HG02870 (cell line): Measurements from ENCODE around the gene ZDHHC13.

Experiments used
- ATAC-seq: cut with Tn5 transposase; IDR thresholded peaks from one replicate; pipeline ENCODE4 v1.9.1; 2021; ENCODE audit warnings: mild to moderate bottlenecking, moderate library complexity; ENCODE audit not compliant: unreplicated experiment

Gene ZDHHC13

DNA sequence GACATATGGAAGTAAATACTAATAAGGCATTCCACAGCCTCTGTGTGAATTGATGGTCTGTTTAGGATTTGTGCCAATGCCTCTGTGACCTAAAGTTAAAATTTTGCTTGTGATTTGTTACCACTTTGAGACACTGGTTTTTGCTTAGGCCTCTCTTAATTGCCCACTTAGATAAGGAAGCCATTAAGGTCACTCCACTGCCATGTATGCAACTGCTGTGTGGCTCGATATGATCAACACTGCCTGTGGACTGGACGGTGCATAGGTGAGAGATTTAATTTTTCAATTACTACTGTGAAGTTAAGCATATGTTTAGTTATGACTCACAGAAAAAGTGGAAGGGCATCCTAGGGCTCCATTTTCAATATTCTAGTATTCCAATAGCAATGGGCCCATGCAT is 47.9 kb downstream of the ZDHHC13 start:
- no peak for ATAC-seq

GRCh38 chr11:19168090-19168489 is 51.1 kb downstream of the ZDHHC13 start:
- ATAC-seq, result no peak

DNA sequence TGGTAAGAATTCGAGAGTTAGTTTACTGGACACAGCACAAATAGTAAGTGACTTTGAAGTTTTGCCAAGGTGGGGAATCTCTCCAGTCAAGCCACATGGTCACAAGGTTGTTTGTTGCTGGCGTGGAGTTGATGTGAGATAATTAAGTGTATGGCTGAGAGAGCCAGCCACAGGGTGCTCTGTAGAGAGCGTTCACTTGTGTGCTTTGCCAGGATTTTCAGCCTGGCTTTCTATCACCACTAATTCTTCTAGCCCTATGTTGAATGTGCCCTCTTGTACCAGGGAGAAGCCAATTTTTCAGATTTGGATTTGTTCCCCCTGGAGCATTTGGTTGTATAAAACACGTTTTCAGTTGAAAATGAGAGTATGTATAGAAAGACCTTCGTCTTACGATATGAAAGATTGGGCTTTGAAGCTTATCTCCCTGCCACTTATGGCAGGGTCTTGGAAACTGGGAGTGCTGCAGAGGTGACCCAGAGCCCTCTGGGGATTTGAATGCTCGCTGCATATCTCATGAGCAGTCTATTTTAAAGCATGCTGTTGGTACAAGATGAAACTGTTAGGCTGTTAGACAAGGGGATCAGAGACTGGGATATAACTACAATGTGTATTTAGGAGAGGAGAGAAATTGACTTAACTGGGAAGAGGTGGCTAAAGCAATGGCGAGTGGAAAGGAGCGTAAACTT is 56.2 kb downstream of the ZDHHC13 start:
- ATAC-seq, result no peak

DNA sequence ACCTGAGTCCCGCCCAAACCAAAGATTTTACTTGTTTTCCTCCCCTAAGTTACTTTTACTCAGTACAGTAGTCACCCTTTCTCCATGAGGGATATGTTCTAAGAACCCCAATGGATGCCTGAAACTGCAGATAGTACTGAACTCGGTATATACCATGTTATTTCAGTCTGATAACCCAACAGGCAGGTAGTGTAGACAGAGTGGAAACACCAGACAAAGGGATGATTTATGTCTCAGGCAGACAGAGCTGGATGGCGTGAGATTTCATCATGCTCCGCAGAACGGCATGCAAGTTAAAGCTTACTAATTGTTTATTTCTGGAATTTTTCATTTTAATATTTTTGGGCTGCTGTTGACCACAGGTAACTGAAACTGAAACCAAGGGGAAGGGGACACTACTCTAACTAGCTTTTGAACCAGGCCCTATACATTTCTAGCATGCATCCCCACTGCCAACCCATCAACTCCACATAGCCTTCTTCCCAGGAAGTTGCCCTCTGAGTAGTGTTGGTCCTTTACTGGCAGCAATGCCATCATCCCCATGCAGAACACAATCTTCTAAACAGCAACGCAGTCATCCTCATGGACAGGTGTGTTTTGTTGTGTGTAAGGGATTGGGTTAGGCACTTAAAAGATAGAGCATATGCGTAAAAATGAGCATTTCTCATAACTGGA is 57.1 kb downstream of the ZDHHC13 start:
- no peak for ATAC-seq

- ATAC-seq, result no peak
Observed at GRCh38 chr11:19176629-19177186, 59.7 kb downstream of the ZDHHC13 start.

GRCh38 chr11:19181531-19182261 is 64.7 kb downstream of the ZDHHC13 start:
- ATAC-seq, result no peak

DNA sequence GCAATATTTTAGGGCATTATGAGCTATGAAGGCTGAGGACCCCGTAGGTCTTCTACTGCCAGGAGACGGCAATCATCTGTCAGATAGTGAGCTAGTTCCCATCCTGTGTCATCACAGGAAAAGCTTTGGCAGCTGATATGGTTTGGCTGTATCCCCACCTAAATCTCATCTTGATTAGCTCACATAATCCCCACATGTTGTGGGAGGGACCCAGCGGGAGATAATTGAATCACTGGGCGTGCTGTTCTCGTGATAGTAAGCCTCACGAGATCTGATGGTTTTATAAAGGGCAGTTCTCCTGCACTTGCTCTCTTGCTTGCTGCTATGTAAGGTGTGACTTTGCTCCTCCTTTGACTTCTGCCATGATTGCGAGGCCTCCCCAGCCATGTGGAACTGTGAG is 66.7 kb downstream of the ZDHHC13 start:
- no peak for ATAC-seq

- no peak for ATAC-seq
Observed at GRCh38 chr11:19185036-19185435, 68.1 kb downstream of the ZDHHC13 start.

GRCh38 chr11:19185516-19186052 is 68.6 kb downstream of the ZDHHC13 start:
- ATAC-seq, result no peak

DNA sequence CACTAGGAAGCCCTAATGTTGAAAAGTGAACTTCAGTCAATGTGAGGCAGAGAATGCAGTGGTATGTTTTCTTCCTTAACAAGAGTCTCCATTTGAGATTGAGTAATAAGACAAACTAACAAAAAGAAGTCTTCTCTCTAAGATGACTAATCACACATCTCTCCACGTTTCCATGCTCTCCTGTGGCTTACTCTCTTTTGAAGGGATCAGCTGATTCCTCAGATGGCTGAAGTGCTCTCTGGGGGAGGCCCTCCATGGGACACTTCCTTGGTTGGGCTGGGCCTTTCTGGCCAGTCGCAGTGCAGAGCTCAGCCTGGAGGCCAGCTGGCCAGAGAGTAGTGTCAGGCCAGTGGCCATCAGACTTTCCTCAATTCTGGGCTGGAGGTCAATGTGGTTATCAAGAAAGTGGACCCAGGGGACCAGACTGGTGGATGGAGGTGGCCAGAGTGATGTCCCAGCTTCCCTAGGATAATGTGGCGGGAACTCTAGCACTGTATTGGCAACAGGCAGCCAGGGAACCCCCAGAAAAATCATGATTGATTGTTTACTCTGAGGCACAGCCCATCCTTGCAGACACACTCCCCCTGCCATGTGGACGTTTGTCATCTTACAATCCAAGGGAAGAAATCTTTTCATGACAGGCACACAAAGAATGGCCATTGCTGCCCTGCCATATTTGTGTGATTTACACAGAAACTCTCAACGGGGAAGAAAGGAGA is 70.3 kb downstream of the ZDHHC13 start:
- ATAC-seq, result no peak

DNA sequence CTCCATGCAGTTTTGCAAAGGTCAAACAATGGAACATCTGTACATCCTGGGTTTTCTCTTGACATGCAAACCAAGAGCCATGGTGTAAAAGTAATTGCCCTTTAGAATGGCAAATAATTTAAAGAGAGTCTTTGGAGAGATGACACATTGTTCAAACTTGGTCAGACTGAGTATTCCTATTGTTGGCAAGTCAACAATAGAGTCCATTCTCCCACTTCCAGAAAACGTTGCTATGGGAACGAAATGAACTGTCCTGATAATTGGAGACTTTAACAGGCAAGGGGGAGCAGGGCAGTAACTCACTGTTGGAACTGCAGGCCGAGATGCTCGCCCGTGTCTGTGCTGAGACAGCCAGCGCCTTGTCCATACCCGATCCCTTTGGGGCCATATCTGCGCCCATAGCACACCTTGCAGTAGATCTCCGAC is 70.9 kb downstream of the ZDHHC13 start:
- ATAC-seq, result no peak

DNA sequence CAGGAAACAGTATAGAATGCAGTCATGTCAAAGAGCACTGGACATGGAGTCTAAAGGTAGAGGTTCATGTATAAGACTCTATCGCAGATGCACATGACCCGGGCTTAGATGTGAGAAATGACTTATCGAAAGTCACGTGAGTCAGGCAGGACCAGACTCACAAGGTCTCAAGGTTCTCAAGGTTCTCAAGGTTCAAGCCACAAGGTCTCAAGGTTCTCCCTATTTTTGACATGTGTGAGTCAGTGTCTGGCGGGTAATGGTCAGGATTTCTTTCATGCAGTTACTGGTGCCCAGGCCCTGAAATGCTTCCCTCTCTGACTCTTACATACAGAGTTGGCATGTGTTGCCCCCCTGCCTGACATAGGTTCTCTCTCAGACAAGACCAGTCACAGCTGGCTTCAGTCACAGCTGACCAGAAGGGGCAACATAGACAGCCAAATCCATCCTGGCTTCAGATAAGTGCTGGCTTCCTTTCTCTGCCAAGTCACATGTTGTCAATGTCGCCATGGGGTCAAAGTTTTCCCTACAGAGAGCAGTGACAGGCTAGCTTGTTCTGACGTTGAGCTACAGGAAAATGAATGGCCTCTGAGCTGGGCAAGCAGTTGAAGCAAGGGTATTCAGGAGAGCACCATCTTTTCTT is 74.7 kb downstream of the ZDHHC13 start:
- ATAC-seq, result no peak

DNA sequence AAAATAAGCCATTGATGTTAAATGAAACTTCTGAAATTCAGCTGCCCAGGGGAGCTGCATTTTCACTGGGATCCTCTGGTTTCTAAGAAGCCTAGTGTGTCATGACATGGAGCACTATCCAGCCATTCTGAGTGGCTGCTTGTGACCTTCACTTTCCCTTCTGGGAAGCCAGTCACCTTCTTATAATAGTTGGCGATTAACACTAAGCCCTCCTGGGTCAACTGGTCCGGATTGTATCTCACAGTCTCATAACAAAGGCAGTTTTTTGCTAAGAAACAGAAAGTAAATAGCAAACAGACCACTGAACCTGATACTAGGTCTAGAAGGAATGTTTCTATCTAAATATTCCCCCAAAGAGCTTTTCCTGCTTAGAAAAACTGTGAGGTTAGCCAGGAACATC is 76.9 kb downstream of the ZDHHC13 start:
- no peak for ATAC-seq

GRCh38 chr11:19194620-19195308 is 77.8 kb downstream of the ZDHHC13 start:
- no peak for ATAC-seq

DNA sequence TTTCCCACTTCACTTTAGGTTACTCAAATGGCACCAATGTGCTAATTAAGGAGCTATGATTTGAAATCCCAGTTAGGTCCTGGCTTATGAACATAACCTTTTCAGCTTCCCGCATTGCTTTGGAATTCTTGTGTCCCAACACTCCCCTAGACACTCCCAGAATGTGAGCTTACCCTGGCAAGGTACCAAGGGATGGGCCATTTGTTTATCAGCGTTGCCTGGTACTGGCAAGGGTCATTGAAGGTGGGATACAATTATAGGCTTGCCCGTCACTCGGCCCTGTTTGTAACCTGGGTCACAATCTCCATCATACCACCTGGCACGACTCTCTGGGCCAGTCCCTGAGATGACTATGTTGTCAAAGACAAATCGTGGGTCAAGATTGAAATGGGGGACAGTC is 79.5 kb downstream of the ZDHHC13 start:
- no peak for ATAC-seq

DNA sequence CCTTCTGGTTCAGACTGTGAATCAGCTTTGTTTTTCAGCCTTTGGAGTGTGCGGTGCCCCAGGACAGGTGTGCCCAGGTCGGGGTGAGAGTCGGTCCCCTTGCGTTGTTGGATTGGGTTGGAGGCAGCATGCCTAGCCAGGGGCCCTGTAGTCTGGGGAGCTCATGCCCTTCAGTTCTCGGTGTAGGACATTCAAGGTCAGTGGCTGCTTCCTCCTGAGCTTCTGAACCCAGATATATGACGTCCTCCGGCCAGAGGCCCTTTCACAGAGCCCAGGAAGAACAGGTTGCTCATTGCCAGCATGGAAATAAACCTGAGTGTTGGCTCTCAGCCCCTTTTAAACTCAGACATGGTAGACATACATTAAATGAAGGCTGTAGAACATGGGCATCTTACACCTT is 82.1 kb downstream of the ZDHHC13 start:
- ATAC-seq, result no peak

DNA sequence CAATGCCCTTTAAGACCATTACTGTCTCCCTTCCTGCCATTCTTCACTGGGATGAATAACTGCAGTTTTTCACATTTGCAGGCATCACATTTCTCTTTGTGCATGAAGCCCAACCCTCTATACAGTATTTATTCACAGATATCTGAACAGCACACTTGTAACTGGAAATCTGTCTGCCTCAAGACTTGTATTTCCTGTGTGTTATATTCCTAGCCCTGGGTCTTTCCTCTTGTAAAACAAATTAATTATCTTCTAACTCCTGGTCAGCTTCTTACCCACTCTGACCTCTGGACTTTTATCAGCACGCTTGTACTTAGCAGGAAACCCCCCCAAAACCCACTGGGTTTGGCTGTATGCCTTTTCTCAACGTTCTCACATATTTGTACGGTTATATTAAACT is 82.8 kb downstream of the ZDHHC13 start:
- no peak for ATAC-seq

GRCh38 chr11:19200410-19201201 is 83.6 kb downstream of the ZDHHC13 start:
- no peak for ATAC-seq
